Lung microvascular endothelial cell (primary cell): ENCODE data around the gene MEGF10. TPM values are rescaled to one million over a fixed set of nuclear protein-coding genes. Genes with fewer than 3 reads are reported as not detected.
"Not testable (repeated sequence)": the region's sequence is repeated elsewhere in the genome, so short reads cannot be mapped to it uniquely, and the experiment has no call there.

Experiments
- DNase-seq, 2 donors: peaks; one replicate each; pipeline versions ENCODE4 v3.0.0 to v3.0.0-alpha.2; 2010; ENCODE audit warnings: low read depth in 2 of 2
- total RNA-seq: library from RNA; depleted of rRNA; stranded (reverse); fragments of >200 nt; gene quantifications from 2 replicates; pipeline ENCODE4 v1.2.1, GENCODE V29; 2014

MEGF10 gene
- total RNA-seq, 1 donor from 2014 or later, result 0.60 TPM

- DNase-seq, result no peak
Observed at GRCh38 chr5:127297348-127298035, 6.9 kb downstream of the MEGF10 start.

GRCh38 chr5:127298036-127298429, 7.4 kb downstream of the MEGF10 start:
- no peak for DNase-seq

- DNase-seq, result no peak
Observed at GRCh38 chr5:127298656-127299055, 8.1 kb downstream of the MEGF10 start.

GRCh38 chr5:127299678-127300077, 9.1 kb downstream of the MEGF10 start:
- no peak for DNase-seq

GRCh38 chr5:127302509-127302908, 11.9 kb downstream of the MEGF10 start:
- DNase-seq, result no peak

- no peak for DNase-seq
Observed at GRCh38 chr5:127303404-127303803, 12.8 kb downstream of the MEGF10 start.

- no peak for DNase-seq
Observed at GRCh38 chr5:127305493-127305892, 14.9 kb downstream of the MEGF10 start.

GRCh38 chr5:127306036-127306435, 15.4 kb downstream of the MEGF10 start:
- DNase-seq, result no peak

- DNase-seq, result no peak
Observed at GRCh38 chr5:127306647-127307046, 16.1 kb downstream of the MEGF10 start.

- no peak for DNase-seq
Observed at GRCh38 chr5:127307868-127308267, 17.3 kb downstream of the MEGF10 start.

GRCh38 chr5:127308325-127308724, 17.7 kb downstream of the MEGF10 start:
- not testable (repeated sequence) for DNase-seq

- no peak for DNase-seq
Observed at GRCh38 chr5:127308945-127309344, 18.3 kb downstream of the MEGF10 start.

- DNase-seq, result no peak
Observed at GRCh38 chr5:127311349-127311748, 20.8 kb downstream of the MEGF10 start.

- DNase-seq, result no peak
Observed at GRCh38 chr5:127311781-127312525, 21.4 kb downstream of the MEGF10 start.

- no peak for DNase-seq
Observed at GRCh38 chr5:127313379-127313778, 22.8 kb downstream of the MEGF10 start.

GRCh38 chr5:127313847-127314473, 23.4 kb downstream of the MEGF10 start:
- DNase-seq, result peak; percentile 66 to 68

GRCh38 chr5:127316011-127316410, 25.4 kb downstream of the MEGF10 start:
- DNase-seq, result no peak

- not testable (repeated sequence) for DNase-seq
Observed at GRCh38 chr5:127317385-127317784, 26.8 kb downstream of the MEGF10 start.

- no peak for DNase-seq
Observed at GRCh38 chr5:127320032-127320965, 29.7 kb downstream of the MEGF10 start.

GRCh38 chr5:127321465-127321864, 30.9 kb downstream of the MEGF10 start:
- DNase-seq, result no peak

GRCh38 chr5:127322403-127322802, 31.8 kb downstream of the MEGF10 start:
- DNase-seq, result no peak
